ENCODE data around the gene RBP4. TPM values are rescaled to one million over a fixed set of nuclear protein-coding genes. Genes with fewer than 3 reads are reported as not detected.
A peak's percentile ranks its signal among the peaks of the same experiment; 100 is the strongest.

RBP4 gene
- 10 to 100 TPM in 1 of 12 donors, 1 to 10 TPM in 9, not detected in 2; 1.3 to 15.4 (median 1.9) TPM for polyA plus RNA-seq (ENCODE audit: insufficient read length in 12 of 12)
- long read RNA-seq, donor 1, transcript RBP4-201 (6 exons, 1,068 nt) = major isoform, 26 of 27 reads
- long read RNA-seq, donor 1, partial matches to known transcripts = 0 of 27 reads
- long read RNA-seq, donor 1, other reads (novel, unspliced or antisense) = 0 of 27 reads
- long read RNA-seq, donor 2, partial matches to known transcripts = 0 of 3 reads
- long read RNA-seq, donor 2, other reads (novel, unspliced or antisense) = 0 of 3 reads
- long read RNA-seq, donor 3 = 0 reads
- long read RNA-seq, donor 4 = 0 reads
- long read RNA-seq, donor 5 = 0 reads
- long read RNA-seq, donor 6 = 0 reads
- long read RNA-seq, donor 7 = 0 reads
- long read RNA-seq, donor 8, partial matches to known transcripts = 0 of 1 reads
- long read RNA-seq, donor 8, other reads (novel, unspliced or antisense) = 0 of 1 reads
- long read RNA-seq, donor 9, partial matches to known transcripts = 0 of 1 reads
- long read RNA-seq, donor 9, other reads (novel, unspliced or antisense) = 0 of 1 reads
- long read RNA-seq, donor 10, partial matches to known transcripts = 0 of 2 reads
- long read RNA-seq, donor 10, other reads (novel, unspliced or antisense) = 0 of 2 reads
- long read RNA-seq, donor 11 = 0 reads

- peak; percentile 8 for DNase-seq
Measured at GRCh38 chr10:93601146-93601773, at the start of gene RBP4. Gene RBP4, minus strand, starts transcription at chr10:93601235. Its CDS starts 207 bp downstream, at chr10:93601028.

DNA sequence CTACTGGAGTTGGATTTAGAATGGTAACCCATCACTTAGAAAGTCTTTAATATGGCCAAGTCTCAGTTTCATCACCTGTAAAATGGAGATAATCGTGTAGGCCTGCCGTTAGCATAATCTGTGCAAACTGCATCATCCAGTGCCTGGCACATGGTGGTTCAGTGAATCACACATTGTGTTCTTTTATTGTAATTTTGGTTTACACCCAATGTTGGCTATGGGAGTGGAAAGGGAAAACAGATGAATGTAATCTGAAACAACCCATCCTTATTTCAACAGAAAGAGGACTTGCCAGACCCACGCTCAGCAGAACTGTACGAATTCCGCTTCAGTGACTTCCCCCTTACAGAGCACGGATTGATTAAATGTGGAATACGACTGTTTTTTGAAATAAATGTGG is 38.8 kb upstream of the RBP4 start:
- DNase-seq = no peak

DNA sequence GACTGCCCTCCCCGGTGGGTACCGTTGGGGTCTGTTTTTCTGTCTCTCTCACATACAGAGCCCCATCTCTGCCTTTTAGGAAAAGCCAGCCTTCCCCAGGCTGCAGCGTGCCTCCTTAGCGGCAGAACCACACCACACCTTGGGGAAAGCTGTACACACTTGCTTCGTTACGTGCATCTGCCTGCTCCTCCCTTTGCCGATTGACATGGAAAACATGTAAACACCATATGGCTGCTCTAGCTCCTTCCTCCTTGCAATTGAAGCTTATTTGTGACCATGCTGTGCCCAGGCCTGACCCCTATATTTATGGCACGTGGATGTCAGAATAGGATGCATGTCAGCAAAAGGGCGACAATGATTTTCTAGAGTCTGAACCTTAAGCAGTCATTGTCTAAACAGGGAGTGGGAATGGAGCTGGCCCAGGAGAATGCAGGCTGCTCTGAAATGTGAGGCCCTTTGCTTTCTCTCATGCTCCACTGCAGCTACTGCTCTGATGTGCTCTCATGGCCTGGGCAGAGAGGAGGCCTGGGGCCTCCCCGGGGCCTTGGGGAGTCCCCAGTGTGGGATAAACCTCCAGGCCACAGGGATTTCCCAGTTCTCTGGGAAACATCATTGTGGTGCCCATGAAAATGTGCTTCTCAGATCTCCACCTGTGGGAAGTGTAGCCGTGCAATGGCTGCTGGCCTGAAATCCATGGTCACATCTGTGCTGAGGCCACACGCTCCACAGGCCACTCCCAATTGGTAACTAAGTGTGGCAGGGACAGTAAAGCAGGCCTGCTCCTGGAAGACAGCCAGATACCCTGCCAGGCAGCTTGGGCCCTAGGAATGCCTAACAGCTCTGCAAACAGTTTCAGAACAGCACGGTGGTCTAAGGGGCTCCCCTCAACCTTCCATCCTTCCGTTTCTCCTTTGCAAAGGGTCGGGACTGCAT is 29.9 kb upstream of the RBP4 start:
- DNase-seq = no peak

DNA sequence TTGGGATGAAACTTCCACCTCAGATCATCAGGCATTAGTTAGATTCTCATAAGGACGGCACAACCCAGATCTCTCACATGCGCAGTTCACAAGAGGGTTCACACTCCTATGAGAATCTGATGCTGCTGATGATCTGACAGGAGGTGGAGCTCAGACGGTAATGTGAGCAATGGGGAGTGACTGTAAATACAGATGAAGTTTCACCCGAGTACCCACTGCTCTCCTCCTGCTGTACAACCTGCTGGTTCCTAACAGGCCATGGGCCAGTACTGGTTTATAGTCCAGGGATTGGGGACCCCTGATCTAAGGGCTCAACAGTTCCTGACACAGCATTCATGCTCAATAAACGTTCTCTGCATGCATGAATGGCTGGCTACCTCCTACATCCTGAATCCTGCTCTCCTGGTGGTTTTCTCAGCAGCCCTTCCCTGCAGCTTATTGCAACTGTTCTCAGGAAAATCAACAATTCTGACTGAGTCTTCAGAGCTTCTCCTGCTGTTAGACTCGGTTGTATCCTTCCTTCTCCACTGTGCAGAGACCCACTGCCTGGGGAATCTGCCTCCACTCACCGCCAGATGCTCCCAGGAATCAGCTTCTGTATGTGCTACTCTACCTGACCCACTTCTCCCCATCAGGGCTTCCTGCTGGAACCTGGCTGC is 28.7 kb upstream of the RBP4 start:
- DNase-seq = no peak

DNA sequence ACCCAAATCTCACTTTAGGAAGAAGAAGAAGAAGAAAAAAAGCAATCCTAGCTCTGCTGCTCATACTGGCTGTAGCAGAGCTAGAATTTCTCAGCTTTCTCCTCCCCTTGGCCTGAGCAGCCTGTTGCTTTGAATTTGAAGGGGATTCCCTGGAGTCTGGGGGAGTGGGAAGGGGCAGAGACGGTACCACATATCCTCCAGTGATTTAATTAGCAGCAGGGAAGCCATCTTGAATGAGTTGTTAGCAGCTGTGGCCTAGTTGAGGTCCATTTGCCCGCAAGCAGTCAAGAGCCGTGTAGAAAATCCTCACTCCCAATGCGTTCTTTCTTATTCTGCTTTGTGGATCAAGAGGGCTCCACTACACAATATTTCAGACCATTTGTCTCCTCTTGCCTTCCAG is 27.8 kb upstream of the RBP4 start:
- DNase-seq = no peak

- no peak for DNase-seq
Measured at GRCh38 chr10:93622942-93623341, 21.9 kb upstream of the RBP4 start.

- no peak for DNase-seq
Measured at GRCh38 chr10:93620925-93621324, 19.9 kb upstream of the RBP4 start.

DNA sequence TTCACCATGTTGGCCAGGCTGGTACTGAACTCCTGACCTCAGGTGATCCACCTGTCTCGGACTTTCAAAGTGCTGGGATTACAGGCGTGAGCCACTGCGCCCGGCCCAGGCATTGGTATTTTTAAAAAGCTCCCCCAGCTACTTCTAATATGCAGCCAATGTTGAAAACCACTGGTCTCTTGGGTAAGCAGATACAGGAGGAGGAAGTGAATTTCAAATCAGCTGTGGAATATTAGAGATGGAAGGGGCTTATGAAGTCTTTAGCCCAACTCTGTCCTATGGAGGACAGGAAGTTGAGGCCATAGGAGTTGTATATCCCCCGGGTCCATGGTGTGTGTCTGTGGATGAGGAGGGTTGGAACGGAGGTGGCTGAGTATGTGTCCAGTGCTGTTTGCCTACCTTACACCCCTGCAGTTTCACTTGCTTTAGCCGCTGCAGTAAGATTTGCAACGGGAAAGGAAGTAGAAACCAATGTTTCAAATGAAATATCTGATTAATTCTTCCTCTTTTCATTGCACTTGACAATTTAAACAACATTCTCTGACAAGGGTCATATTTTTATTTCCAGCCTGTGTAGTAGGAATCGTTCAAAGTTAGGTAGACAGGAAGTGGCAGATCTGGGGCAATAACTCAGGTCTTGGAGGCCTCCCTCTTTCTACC is 14.7 kb upstream of the RBP4 start:
- DNase-seq = no peak

DNA sequence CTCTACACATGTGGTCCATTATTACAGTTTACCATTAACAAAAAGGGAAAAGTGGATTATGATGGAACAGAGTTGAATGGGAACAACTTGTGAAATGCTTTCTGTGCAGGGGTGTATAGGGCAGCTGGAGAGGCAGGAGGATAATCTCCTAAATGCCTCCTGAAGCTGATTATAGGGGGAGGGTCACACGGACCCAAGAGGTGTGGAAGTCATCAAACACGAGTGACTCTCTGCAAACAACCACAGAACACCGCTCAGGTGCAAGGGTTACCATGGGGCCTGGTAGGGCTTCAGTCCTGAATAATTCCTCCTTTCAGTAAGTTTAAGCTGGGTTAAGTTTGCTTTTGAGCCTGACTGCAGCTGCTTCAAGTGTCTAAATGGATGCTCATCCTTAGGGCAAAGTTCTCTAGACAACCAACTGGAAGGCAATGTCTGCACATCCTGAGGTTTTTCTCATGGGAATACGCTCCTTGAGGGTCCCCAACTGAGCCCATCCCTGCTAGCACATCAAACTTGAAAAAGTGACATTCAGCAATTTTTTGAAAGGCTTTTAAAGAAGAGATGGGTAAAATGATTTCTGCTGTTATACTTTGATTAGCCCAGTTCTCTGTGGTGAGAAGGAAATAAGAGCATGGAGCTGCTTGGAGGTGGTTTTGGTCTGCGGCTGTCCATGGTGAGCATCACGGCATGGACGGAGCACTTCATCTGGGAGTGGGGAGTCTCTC is 13.2 kb upstream of the RBP4 start:
- no peak for DNase-seq

GRCh38 chr10:93613126-93613525 is 12.1 kb upstream of the RBP4 start:
- no peak for DNase-seq

GRCh38 chr10:93612311-93612710 is 11.3 kb upstream of the RBP4 start, which contains the start of gene PDE6C:
Gene PDE6C, plus strand, starts transcription at chr10:93612537. Its CDS starts 189 bp downstream, at chr10:93612726.
- DNase-seq = no peak

GRCh38 chr10:93608421-93608820 is 7.4 kb upstream of the RBP4 start:
- no peak for DNase-seq

DNA sequence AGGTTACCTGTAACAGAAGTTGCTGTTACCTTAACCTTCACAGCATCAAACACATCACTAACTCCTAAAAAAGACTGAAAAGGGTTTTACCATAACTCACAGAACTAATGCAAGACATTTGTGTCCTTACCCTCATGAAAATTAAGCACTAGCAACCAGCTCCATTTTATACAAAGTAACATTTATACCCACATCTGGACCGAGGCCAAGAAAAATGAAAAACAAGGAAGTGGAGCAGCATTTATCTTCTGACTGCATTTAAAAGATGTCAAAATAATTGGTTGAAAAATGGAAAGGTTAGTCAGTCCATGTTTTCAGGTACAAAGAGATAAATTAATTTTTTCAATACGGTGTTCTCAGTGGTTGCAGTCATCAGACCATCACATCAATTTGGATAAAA is 3.1 kb upstream of the RBP4 start:
- no peak for DNase-seq

DNA sequence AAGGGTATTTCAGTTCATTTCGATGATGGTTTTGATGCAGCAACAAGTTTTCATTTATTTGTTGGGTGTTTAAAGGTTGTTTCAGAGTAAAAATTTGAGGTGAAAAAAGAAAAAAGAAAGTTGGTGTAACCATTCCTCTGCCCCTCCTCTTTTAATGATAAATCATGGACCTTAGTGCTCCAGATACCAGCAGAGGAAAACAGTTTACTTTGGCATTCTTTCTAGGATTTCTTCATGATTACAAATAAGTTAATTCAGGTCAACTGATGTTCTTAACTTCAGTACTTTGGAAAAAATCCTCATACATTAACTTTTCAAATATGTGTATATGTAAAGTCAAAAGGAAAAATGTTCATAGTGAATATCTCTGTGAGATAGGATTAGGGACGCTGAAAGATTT is 2.0 kb upstream of the RBP4 start:
- DNase-seq = no peak

DNA sequence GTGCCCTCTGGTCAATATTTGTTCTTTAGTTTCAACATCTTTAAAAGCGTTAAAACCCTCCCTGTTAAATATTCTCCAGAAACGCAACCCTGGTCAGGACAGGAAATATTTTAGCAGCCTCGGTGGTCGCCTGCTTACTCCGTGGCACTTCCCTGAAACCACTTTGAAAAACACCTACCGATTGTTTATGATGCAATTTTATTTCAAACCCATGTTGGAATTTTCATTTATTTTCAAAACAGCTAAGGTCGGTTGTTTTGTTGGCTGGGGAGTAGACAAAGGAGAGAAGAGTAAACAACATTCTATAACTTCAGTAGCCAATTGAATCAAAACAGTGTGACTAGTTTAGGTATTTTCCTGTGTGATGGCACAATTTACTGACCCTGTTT is 733 bp upstream of the RBP4 start:
- no peak for DNase-seq

GRCh38 chr10:93600446-93601145 is 439 bp downstream of the RBP4 start:
- DNase-seq = peak; percentile 35

DNA sequence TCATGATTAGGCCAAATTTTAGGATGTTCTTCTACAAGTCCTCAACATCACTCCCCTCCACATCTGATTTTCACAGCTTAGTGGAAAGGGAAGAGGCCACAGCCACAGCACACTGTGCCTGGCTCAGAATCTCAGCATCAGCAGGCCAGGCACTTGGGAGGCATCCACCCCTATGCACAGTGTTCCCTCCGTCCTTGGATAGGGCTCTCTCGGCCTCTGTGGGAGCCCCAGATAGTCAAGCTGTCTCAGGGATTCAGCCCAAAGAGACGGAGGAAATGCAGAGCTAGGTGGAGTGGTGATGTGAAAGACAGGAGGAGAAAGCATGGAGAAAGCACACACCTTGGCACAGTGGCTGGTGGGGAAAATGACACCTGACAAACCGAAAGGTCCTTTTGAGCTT is 1.3 kb downstream of the RBP4 start:
- DNase-seq = no peak

DNA sequence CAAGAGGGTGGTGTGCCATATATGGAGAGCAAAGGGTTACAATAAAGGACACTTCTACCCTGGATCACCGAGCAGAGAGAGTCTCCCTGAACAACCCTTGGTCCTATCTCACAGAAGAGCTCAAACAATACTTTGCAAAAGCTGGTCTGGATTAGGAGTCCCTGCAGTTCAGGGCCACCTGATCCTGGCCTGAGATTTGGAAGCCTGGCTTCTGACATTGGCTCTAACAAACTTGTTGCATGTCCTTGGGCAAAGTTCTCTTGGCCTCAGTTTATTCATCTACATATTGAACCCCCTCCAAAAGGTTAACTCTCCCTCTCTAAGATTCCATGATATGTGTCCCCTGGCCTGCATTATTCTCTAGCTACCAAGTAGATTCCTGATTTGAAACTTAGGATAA is 1.7 kb downstream of the RBP4 start:
- DNase-seq = no peak

DNA sequence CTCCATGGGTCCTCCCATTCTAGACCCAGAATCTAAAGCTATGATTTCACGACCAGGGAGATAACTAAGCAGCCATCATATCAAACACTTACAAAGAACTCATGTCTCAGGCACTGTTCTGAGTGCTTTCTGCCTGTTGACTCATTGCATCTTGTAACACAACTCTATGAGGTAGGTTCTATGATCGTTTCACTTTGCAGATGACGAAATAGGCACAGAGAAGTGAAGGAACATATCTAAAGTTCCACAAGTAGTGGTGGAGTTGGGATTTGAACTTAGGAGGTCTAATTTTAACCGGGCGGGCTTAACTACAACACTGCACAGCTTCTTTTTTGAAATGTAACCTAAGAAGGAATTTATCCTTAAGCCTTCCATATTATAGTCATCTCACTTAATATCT is 2.9 kb downstream of the RBP4 start:
- DNase-seq = no peak

All from muscle of arm (tissue), 14 donors.